Endothelial cell (in vitro differentiated cells): Measurements from ENCODE around the gene UACA. TPM values are rescaled to one million over a fixed set of nuclear protein-coding genes. Genes with fewer than 3 reads are reported as not detected.
"Not testable (repeated sequence)": the region's sequence is repeated elsewhere in the genome, so short reads cannot be mapped to it uniquely, and the experiment has no call there.

Experiments
- DNase-seq: peaks from one replicate; pipeline ENCODE4 v3.0.0; 2021; ENCODE audit warnings: low spot score
- H3K27ac Mint-ChIP-seq: one replicate; pipeline ENCODE4 v1.8.0; 2021; ENCODE audit warnings: mixed read lengths, inconsistent platforms; ENCODE audit not compliant: unreplicated experiment
- H3K27me3 Mint-ChIP-seq: one replicate; pipeline ENCODE4 v1.8.0; 2021; ENCODE audit warnings: mild to moderate bottlenecking, moderate library complexity, mixed read lengths, inconsistent platforms; ENCODE audit not compliant: unreplicated experiment
- H3K36me3 Mint-ChIP-seq: one replicate; pipeline ENCODE4 v1.8.0; 2021; ENCODE audit warnings: mild to moderate bottlenecking, low read depth, mixed read lengths, inconsistent platforms; ENCODE audit not compliant: unreplicated experiment
- H3K4me1 Mint-ChIP-seq: one replicate; pipeline ENCODE4 v1.8.0; 2021; ENCODE audit warnings: mild to moderate bottlenecking, mixed read lengths, inconsistent platforms; ENCODE audit not compliant: unreplicated experiment
- H3K4me3 Mint-ChIP-seq: one replicate; pipeline ENCODE4 v1.8.0; 2021; ENCODE audit warnings: mild to moderate bottlenecking, mixed read lengths, inconsistent platforms; ENCODE audit not compliant: unreplicated experiment
- H3K9me3 Mint-ChIP-seq: one replicate; pipeline ENCODE4 v1.8.0; 2021; ENCODE audit warnings: mixed read lengths, inconsistent platforms; ENCODE audit not compliant: unreplicated experiment
- CTCF ChIP-seq: fragments of 200-600 bp; sonication (generic); IDR thresholded peaks from one replicate; pipeline ENCODE4 v1.5.0; 2021; ENCODE audit warnings: antibody characterized with exemption; ENCODE audit not compliant: unreplicated experiment
- total RNA-seq: library from RNA; stranded (reverse); fragmentation: NEBNext Ultra II Directional; extraction: Animal tissue kit (Norgen Biotek cat#: 25700); gene quantifications from one replicate; pipeline ENCODE4 v1.2.1, GENCODE V29; 2021; ENCODE audit not compliant: unreplicated experiment

UACA gene
- total RNA-seq, 1 donor from 2014 or later, result 34.2 TPM

- TF ChIP-seq CTCF, result no peak
- DNase-seq, result no peak
- Mint-ChIP-seq H3K4me3 (no peak overlapping the region), H3K36me3 (no peaks in the 10 kb centered on the region), H3K9me3 (no peaks in the 10 kb centered on the region), H3K27ac (no peak overlapping the region), H3K4me1 (peaks cover 7% of the 10 kb centered on the region), H3K27me3 (no peaks in the 10 kb centered on the region)
These were observed 22.2 kb downstream of the UACA start for GRCh38 chr15:70741107-70741531.

GRCh38 chr15:70735040-70735439 lies 28.3 kb downstream of the UACA start:
- DNase-seq, H3K27ac Mint-ChIP-seq, H3K36me3 Mint-ChIP-seq, H3K27me3 Mint-ChIP-seq, H3K4me1 Mint-ChIP-seq, H3K4me3 Mint-ChIP-seq, H3K9me3 Mint-ChIP-seq: not testable (repeated sequence)

GRCh38 chr15:70729164-70729563 lies 34.2 kb downstream of the UACA start:
- peaks cover 6% of the 10 kb centered on the region for H3K4me1 Mint-ChIP-seq
- no peaks in the 10 kb centered on the region for H3K27me3 Mint-ChIP-seq
- no peak overlapping the region for H3K27ac Mint-ChIP-seq
- H3K4me3 Mint-ChIP-seq, result no peak overlapping the region
- no peaks in the 10 kb centered on the region for H3K36me3 Mint-ChIP-seq
- H3K9me3 Mint-ChIP-seq, result no peaks in the 10 kb centered on the region
- no peak for TF ChIP-seq CTCF
- no peak for DNase-seq

GRCh38 chr15:70726753-70727152 lies 36.6 kb downstream of the UACA start:
- no peak for DNase-seq
- Mint-ChIP-seq H3K36me3 (no peaks in the 10 kb centered on the region), H3K27ac (no peak overlapping the region), H3K27me3 (no peaks in the 10 kb centered on the region), H3K4me3 (no peak overlapping the region), H3K9me3 (no peaks in the 10 kb centered on the region), H3K4me1 (peaks cover 6% of the 10 kb centered on the region)
- TF ChIP-seq CTCF, result no peak

- Mint-ChIP-seq H3K4me1 (peaks cover 28% of the 10 kb centered on the region), H3K9me3 (no peaks in the 10 kb centered on the region), H3K36me3 (peaks cover 7% of the 10 kb centered on the region), H3K27ac (no peak overlapping the region), H3K4me3 (no peak overlapping the region), H3K27me3 (no peaks in the 10 kb centered on the region)
- DNase-seq, result no peak
- no peak for TF ChIP-seq CTCF
These were observed 39.4 kb downstream of the UACA start for GRCh38 chr15:70723927-70724326.

GRCh38 chr15:70723122-70723422 lies 40.3 kb downstream of the UACA start:
- no peak overlapping the region for H3K4me3 Mint-ChIP-seq
- H3K4me1 Mint-ChIP-seq, result peaks cover 31% of the 10 kb centered on the region
- H3K27ac Mint-ChIP-seq, result no peak overlapping the region

More at GRCh38 chr15:70723122-70723422, 40.3 kb downstream of the UACA start:
- Mint-ChIP-seq H3K9me3 (no peaks in the 10 kb centered on the region), H3K36me3 (peaks cover 7% of the 10 kb centered on the region), H3K27me3 (no peaks in the 10 kb centered on the region)
- no peak for DNase-seq
- no peak for TF ChIP-seq CTCF
